Activated CD8-positive, alpha-beta memory T cell treated with anti-CD3 and anti-CD28 coated beads for 1 hour (primary cell): ENCODE data around the gene OR2T2.
"Not testable (repeated sequence)": the region's sequence is repeated elsewhere in the genome, so short reads cannot be mapped to it uniquely, and the experiment has no call there.

ENCODE experiments used
- DNase-seq, 2 donors: peaks; one replicate each; pipeline ENCODE4 v3.0.0-alpha.2; 2020; ENCODE audit warnings: low read depth in 1 of 2; ENCODE audit errors: extremely low read depth in 1 of 2

The OR2T2 gene

DNA sequence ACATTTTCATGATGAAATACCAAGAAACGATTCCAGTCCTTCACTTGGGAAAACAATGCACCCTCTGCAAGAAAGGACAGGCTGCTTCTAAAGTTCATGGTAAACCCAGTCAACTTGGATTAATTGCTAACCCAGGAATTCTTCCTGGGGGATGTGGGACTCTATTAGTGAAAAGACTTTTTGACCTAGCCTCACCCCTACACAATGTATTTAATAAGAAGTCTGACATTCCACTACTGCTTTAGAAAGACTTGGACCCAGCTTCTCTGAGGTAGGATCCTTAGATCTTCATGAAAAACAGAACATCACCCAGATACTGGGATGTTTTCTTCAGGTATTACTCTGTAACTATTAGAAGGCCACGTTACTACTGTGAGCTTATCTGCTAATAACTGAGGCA lies at the start of gene OR2T2:
OR2T2 (plus strand) TSS at position 239 of the 400 bp plus-strand sequence. CDS start 7,161 bp downstream, outside the sequence.
- DNase-seq = not testable (repeated sequence)

- no peak for DNase-seq
These were observed 42.7 kb upstream of the OR2T2 start, which contains the start of gene OR2T1 for GRCh38 chr1:248402748-248403147. Gene OR2T1 (plus strand): TSS chr1:248403048. CDS start chr1:248406148, 3,100 bp downstream.

- no peak for DNase-seq
These were observed 41.4 kb upstream of the OR2T2 start for GRCh38 chr1:248404024-248404423.

GRCh38 chr1:248406721-248407692 lies 38.4 kb upstream of the OR2T2 start:
- no peak for DNase-seq

DNA sequence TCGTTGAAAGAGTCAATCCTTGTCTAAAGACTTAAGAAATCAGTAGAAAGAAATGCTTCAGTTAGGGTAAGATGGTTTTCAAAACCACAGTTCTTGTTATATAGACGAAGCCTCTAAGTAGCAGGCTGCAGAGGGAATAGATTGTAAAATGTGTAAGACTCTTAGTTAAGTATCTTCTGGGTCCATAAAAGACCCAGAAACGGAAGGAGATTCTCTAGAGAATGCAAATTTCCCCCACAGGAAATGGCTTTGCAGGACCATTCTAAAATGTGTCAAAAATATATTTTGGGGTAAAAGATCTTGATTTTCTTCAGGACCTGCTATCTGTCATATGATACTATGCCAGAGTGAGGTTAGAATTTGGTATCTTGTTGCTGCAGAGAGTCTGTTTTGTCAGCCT lies 29.2 kb upstream of the OR2T2 start:
- DNase-seq = no peak

- DNase-seq = no peak
These were observed 27.6 kb upstream of the OR2T2 start for GRCh38 chr1:248417854-248418253.

DNA sequence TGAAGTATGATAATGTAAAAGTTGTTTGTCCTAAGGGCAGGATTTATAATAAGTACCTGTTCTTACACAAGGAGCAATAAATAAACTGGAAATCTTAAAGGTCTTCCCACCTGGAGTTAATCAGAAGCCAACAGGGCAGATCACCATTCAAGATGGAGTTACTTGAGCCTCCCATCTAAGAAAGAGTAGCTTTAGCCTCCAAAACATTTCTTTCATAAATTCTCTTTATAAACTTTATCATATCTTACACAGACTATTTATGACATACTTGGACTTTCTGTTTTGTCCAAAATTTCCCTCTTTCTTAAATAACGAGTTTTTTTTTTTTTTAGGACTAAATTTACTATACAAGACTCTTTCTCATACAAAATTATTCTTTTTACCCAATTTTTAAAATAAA lies 24.1 kb upstream of the OR2T2 start:
- no peak for DNase-seq

DNA sequence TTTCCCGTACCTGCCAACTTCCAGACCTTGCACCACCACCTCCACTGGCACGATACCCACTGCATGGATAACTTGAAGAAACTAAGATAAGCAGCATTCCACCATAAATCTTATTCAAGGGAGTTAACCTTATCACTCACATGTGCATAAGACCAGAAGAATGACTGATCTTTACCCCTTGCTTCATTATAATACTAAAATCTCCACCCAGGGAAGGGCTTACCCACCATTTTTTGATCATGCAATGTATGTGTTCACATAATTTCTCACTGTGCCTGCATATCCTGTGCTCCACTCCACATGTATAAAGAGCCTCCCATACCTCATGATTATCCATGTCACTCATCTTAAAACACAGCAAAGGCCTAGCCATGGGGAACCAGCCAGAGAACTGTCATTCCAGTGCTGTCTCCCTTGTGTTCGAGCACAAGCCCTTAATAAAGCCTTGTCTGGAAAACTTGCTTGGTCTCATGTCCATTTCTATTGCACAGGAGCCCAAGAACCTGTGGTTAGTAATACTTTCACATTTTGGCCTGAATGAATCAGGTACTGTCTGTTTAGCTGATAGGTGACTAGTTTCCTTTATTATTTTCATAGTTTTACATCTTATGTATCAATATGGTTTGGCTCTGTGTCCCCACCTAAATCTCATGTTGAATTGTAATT lies 17.8 kb upstream of the OR2T2 start:
- DNase-seq = not testable (repeated sequence)

GRCh38 chr1:248428192-248428533 lies 17.3 kb upstream of the OR2T2 start:
- DNase-seq = not testable (repeated sequence)

DNA sequence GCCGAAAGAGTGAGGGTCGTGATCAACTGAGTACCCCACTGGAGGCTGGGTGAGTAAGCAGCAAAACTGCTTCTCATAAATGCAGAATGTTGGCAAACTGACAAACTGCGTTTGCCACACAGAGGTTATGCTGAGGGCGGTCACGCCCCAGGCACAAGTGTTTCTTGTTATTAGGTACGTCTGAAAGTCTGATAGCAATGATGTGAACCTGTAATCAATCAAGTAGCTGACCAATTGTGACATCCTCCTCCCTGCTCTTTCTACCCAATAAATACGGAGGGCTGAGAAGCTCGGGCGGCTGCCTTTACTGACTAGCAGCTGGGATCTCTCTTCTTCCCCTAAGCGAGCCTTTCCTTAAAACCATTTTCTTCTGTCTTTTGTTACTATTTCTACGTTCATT lies 13.8 kb upstream of the OR2T2 start:
- DNase-seq = not testable (repeated sequence)

GRCh38 chr1:248432201-248432600 lies 13.2 kb upstream of the OR2T2 start:
- DNase-seq = not testable (repeated sequence)

GRCh38 chr1:248433811-248434415 lies 11.5 kb upstream of the OR2T2 start:
- DNase-seq = not testable (repeated sequence)

GRCh38 chr1:248434913-248435312 lies 10.5 kb upstream of the OR2T2 start:
- not testable (repeated sequence) for DNase-seq

DNA sequence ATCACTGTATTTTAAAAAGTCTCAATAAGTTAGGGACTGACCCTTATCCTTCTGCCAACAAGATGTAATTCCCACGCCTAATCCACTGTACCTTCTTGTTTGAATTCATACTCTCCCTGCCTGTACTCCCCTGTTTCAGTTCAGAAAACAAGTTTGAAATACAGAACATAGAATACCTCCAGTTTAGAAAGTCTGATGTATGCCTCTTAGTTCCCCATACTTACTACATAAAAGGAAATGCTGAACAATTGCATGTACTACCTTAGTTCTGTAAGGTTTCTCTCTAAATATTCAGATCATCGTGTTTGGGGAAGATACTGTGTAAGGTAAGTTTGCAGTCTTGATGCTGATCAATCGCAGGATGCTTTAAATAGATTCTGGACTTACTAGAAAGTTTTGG lies 9.1 kb upstream of the OR2T2 start:
- DNase-seq = not testable (repeated sequence)

- not testable (repeated sequence) for DNase-seq
These were observed 6.8 kb upstream of the OR2T2 start for GRCh38 chr1:248438668-248439067.

DNA sequence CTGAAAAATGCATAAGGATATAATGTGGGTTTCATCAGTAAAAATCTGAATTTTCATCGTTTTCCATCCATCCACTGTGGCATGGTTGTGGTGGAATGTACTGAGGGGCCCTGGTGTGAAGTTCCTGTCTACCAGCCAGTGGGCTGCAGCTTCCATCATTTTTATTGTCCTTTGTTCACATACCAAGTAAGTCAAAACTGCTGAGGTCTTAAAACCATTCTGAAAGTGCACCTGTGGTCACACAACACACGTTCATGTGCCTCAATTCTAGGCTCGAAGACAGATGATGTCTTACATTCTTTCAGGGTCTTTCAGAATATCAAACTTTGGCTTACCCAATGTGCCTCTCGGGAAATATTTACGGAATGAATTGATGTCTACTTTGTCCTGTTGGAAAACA lies 6.2 kb upstream of the OR2T2 start:
- not testable (repeated sequence) for DNase-seq

DNA sequence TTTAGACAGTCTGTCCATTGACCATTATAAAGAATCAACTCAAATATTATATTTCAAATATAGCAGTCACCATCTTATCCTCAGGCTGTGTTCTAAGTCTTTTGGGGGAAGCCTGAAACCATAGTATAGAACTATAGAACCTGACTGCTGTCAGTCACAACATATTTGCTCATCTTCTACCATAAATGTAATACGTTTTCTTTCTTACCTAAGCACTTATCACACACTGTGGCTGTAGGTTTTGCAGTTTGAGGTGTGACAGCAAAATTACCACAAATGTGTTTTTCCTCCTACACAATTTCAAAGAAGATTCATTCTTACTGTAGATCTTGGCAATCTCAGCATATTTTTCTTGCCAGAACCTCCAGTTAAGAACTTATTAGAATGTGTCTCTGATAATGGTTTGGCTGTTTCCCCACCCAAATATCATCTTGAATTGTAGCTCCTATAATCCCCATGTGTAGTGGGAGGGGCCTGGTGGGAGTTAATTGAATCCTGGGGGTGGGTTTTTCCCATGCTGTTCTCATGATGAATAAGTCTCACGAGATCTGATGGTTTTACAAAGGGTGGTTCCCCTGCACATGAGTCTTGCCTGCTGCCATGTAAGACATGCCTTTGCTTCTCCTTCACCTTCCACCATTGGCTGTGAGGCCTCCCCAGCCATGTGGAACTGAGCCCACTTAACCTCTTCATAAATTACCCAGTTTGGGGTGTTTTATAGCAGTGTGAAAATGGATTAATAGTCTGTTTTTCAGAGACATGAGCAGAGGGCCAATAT lies 2.7 kb upstream of the OR2T2 start:
- not testable (repeated sequence) for DNase-seq

- DNase-seq = not testable (repeated sequence)
These were observed 834 bp upstream of the OR2T2 start for GRCh38 chr1:248444603-248445002.

- not testable (repeated sequence) for DNase-seq
These were observed 3.1 kb downstream of the OR2T2 start for GRCh38 chr1:248448409-248449074.
